Measurements from ENCODE around the gene PLPPR1.
"Not testable (repeated sequence)": the region's sequence is repeated elsewhere in the genome, so short reads cannot be mapped to it uniquely, and the experiment has no call there.

PLPPR1 gene

DNA sequence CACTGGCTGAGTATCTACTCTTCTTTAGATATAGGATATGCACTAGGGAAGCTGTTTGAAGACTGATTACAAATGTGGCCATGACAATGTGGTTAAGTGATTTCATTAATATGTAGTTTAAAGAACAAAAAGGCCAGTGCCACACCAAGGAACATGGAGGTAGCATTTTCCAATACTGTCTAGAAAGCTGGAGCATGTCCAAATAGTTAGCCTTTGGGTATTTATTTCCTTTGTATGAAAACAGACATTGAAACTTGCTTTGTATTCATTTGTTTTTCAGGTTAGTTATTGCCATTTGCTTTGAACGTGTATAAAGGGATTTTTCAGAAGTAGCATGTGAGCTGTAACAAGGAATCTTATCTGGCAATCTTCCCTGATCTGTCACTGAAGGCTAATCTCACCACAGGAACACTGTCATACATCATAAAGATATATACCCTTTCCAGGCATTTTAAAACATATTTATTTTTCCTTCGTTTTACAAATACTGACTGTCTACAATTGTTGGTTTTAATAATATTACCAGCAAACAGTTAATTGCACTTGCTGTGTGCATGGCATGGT is 93.4 kb downstream of the PLPPR1 start:
- DNase-seq (ENCODE audit: low read depth in 2 of 2): no peak

DNA sequence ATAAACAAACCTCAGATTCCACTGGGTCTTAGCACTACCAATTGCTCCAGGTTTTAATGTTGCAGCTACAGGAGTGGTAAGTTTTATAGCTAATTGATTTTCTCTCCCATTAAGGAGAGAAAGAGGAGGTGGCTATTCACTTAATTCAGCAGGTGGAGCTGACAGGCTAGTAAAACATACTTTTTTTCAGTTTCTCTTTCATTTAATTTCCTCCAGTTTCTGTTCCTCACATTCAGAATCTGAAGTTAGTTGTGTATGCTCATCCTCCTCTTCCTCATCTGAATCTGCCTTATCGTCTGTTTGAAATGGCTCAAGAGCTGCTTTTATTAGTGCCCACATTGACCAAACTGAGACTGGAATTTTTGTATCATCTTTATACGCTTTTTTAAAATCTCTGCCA is 98.0 kb downstream of the PLPPR1 start:
- DNase-seq (ENCODE audit: low read depth in 2 of 2): no peak

DNA sequence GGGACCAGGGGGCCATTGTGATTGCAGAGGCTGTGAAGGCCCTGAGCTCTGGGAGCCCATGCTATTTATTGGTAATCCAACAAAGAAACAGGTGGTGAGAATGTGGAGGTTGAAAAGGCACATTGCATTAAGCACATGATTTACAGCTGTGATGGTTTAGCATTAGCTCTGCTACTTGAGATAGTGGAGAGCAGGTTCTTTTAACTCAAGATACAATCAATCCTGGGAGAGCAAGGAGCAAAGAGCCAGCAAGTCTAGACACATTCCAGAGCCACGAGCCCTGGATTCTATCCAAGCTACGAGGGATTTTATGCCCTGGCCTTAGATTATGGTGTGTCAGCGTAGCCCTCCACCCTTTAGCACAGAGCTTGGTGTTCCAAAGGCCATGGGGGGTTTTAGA is 98.8 kb downstream of the PLPPR1 start:
- not testable (repeated sequence) for DNase-seq (ENCODE audit: low read depth in 2 of 2)

GRCh38 chr9:101128623-101129022 is 100.1 kb downstream of the PLPPR1 start:
- no peak for DNase-seq (ENCODE audit: low read depth in 2 of 2)

DNA sequence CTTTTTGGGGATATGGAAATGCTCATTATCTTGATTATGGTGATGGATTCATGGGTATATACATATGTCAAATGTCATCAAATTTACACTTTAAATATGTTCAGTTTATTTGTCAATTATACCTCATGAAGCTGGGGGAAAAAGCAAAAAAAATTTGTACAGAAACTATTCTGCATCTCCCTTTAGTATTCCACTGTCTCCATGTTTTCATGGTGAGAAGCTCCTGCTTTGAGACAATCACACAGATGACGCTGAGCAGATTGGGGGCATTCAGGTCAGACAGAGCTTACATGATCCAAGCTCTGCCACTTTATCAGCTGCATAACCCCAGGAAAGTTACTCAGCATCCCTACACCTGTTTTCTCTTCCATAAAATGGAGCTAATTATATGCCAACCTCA is 101.5 kb downstream of the PLPPR1 start:
- DNase-seq (ENCODE audit: low read depth in 2 of 2): no peak

DNA sequence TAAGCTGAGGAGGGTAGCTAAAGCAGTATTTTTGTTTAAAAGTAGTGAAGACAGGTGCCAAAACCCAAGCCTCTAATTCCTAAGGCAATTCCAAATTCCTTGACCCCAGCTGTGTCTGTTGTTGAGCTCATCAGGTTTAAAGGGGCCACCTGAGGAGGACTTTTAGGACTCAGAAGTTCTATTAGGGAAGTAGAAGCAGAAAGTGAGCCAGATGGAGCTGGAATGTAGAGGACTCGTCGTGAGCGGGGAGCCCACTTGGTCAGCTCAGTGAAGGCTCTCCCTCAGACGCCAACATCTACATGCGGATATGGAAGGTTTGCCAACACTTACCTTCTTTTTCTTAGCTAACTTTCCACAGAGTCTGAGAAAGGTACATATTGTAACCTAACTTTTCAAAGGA is 102.8 kb downstream of the PLPPR1 start:
- DNase-seq (ENCODE audit: low read depth in 2 of 2): no peak

DNA sequence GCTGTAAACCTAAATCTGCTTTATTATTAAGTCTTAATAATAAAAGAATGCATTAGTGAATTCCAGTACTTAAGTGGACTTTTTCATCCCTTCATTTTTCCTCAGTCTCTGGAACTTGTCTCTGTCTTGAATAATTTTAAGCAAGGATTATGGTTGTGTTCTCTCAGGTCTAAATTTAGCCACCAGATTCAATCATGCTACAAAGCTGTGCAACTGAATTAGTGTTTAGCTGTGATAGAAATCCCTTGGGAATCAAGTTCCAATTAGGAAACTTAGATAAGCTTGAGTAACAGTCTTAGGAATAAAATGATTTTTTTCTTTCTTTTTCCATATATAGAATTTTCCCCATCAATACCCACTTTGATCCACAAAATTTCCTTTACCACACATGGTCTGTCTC is 104.3 kb downstream of the PLPPR1 start:
- DNase-seq (ENCODE audit: low read depth in 2 of 2): no peak

DNA sequence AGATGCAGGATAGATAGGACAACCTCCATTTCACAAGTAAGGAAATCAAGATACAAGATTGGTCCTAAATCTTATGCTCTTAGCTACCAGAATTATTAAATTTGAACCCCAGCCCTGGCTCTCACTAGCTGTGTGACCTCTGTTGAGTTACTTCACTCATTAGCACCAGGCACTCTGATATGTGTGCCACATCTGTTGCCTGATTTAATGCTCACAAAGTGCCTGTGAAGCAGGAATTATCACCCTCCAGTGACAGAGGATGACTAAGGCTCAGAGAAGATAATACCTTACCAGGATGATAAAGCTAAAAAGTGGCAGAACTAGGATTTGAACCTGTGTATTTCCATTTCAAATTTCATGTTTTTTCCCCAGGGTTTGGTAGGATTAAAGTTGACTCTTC is 110.0 kb downstream of the PLPPR1 start:
- DNase-seq (ENCODE audit: low read depth in 2 of 2): no peak

DNA sequence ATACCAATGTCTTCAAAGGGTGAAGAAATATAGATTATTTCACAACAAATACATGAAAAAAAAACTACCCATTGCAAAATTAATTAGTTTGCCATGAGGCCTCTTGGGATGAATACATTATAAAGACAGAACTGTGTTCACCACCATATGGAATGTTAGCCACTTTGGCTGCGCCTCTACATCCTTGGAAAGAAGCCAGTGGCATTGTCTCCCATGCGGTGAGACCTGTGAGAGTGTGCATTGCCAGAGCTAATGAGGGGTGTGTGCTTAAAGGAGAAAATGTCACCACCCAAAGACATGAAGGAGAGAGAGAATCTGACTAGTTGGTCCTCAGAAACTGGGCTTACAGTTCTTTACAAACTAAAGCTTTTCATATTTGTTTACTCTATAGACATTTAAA is 110.6 kb downstream of the PLPPR1 start:
- DNase-seq (ENCODE audit: low read depth in 2 of 2): no peak

GRCh38 chr9:101140764-101141163 is 112.2 kb downstream of the PLPPR1 start:
- DNase-seq (ENCODE audit: low read depth in 2 of 2): no peak

GRCh38 chr9:101146508-101146907 is 118.0 kb downstream of the PLPPR1 start:
- DNase-seq (ENCODE audit: low read depth in 2 of 2): no peak

DNA sequence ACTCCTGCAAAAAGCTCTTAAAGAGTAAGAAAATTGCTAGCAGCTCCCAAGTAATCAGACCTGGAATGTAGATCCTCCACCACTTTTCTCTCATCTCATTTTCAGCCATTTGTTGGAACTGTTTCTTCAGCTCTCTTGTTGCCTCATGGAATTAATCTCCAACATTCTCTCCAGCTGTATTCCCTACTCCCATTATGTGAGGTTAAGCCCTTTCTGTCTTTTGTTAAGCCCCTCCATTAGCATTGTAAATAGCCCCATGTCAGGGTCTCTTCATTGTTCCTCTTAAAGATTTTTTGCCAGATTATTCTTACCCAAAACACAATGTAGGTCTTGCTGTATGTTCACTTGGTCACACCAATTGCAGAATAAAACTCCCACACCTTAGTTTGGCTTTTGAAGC is 119.8 kb downstream of the PLPPR1 start:
- no peak for DNase-seq (ENCODE audit: low read depth in 2 of 2)

- DNase-seq (ENCODE audit: low read depth in 2 of 2): no peak
Observed at GRCh38 chr9:101158361-101158760, 129.8 kb downstream of the PLPPR1 start.

- DNase-seq (ENCODE audit: low read depth in 2 of 2): no peak
Observed at GRCh38 chr9:101162231-101162630, 133.7 kb downstream of the PLPPR1 start.

GRCh38 chr9:101165131-101165530 is 136.6 kb downstream of the PLPPR1 start:
- DNase-seq (ENCODE audit: low read depth in 2 of 2): no peak

- no peak for DNase-seq (ENCODE audit: low read depth in 2 of 2)
Observed at GRCh38 chr9:101167490-101168134, 139.1 kb downstream of the PLPPR1 start.

GRCh38 chr9:101172616-101173015 is 144.1 kb downstream of the PLPPR1 start:
- no peak for DNase-seq (ENCODE audit: low read depth in 2 of 2)

DNA sequence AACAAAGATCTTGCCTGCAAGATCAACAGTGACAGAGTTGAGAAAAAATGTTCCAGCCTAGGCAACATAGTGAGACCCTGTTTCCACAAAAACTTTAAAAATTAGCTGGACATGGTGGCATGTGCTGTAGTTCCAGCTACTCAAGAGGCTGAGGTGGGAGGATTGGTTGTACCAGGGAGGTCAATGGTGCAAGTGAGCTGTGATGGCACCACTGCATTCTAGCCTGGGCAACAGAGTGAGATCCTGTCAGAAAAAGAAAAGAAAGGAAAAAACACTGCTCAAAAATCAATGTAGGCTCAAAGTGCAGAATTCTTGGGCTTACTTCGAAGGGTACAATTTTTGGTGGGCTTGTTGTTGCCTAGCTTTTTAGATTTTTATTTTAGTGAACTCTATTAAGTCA is 145.4 kb downstream of the PLPPR1 start:
- no peak for DNase-seq (ENCODE audit: low read depth in 2 of 2)

GRCh38 chr9:101176384-101176783 is 147.9 kb downstream of the PLPPR1 start:
- no peak for DNase-seq (ENCODE audit: low read depth in 2 of 2)

DNA sequence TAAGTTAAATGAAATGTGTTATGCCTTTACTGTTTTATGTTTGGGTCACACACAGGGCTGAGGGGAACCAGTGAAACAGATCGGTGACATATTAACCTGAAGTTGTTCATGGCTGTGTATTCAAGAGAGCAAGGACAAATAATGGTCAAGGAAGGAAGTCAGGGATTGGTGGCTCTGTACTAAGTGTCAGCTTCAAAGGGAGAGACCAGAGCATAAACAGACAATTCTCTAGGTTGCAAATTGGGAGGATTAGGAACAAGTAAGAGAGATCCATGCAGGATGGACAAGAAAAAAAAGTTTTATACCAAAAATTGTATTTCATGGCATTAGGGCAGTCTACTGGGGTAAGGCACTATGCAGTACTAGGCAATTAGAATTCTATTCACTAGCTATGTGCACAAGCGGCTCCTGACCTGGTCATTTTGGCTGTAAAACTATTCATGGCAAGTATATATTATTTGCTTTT is 156.3 kb downstream of the PLPPR1 start:
- no peak for DNase-seq (ENCODE audit: low read depth in 2 of 2)

DNA sequence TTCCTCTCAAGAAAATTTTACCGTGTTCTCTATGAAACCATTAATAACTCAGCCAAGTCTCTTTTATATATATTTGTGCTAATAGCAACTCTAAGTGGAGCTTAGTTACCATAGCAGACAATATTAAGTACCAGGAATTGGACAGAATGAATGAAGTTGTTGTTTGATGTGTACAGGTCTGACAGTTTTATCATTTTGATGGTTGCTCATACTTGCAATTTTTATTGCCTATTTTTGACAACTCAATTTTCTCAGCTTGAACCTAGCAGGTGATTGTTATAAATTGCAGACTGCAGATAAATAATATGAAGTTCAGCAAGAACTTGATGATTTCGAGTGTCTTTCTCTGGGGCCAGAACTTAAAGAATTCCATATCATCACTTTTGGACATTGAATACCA is 163.2 kb downstream of the PLPPR1 start:
- no peak for DNase-seq (ENCODE audit: low read depth in 2 of 2)

DNA sequence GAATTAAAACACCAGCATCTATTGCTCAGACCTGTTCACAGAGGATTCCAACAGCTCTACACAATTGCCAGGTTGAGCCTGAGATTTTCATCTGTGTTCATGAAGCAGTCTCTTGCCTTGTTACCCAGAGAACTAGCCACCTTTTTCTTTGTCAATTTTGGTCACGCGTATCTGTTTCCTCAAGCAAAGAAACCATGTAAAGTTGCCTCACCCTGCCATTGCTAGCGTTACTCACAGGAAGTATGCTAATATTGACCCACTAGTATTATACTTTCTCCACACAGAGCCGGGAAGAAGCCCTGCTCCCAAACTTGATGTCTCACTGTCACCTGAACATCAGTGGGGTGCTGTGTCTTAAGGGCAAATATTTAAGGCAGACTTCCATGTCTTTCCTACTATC is 168.5 kb downstream of the PLPPR1 start:
- DNase-seq (ENCODE audit: low read depth in 2 of 2): no peak

DNA sequence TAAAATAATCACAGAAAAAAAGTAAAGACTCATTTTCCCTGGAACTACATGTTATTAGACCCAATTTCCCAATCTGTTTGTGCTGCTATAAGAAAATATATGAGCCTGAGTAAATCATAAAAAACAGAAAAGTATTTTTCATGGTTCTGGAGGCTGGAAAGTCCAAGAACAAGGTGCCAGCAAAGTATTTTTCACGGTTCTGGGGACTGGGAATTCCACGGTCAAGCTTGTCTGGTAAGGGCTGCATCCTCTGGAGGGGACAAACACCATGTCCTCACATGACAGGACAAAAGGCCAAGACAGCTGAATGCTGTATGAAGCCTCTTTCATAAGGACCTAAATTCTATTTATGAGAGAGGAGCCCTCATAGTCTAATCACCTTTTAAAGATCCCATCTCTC is 172.3 kb downstream of the PLPPR1 start:
- no peak for DNase-seq (ENCODE audit: low read depth in 2 of 2)

GRCh38 chr9:101201630-101202029 is 173.1 kb downstream of the PLPPR1 start:
- DNase-seq (ENCODE audit: low read depth in 2 of 2): no peak

Data from stimulated activated CD4-positive, alpha-beta T cell treated with anti-CD3 and anti-CD28 coated beads, Interleukin-15, amount 100 ng/mL, for 48 hours (primary cell).